B cell (primary cell): ENCODE measurements around the gene NEUROG2. TPM values are rescaled to one million over a fixed set of nuclear protein-coding genes. Genes with fewer than 3 reads are reported as not detected.

Source experiments
- ATAC-seq: fragments of 200-7000 bp; cut with Tn5 transposase; one replicate; pipeline ENCODE4 v1.10.0; 2021; ENCODE audit warnings: low read depth, mild to moderate bottlenecking, moderate number of reproducible peaks, moderate library complexity
- CTCF ChIA-PET: fragments of 350-600 bp; sonication (Branson Sonifier 250); formaldehyde crosslinking; loops from one replicate; lab custom pipeline; 2021; ENCODE audit warnings: antibody characterized with exemption, inconsistent platforms; lab: Charles Lee
- POLR2A ChIA-PET: fragments of 350-600 bp; sonication (Branson Sonifier 250); formaldehyde crosslinking; loops from one replicate; lab custom pipeline; 2021; ENCODE audit warnings: antibody characterized with exemption; lab: Charles Lee
- DNase-seq: peaks from one replicate; pipeline ENCODE4 v3.0.0; 2013
- H2AFZ ChIP-seq: 2 replicates; pipeline ENCODE4 v1.6.1; 2012; ENCODE audit warnings: mild to moderate bottlenecking, low read depth, low read length; ENCODE audit not compliant: insufficient read depth, poor library complexity, severe bottlenecking
- H3K27ac ChIP-seq, 2 donors: 1 replicate in 1 of 2; 2 replicates in 1 of 2; pipeline ENCODE4 v1.5.1; 2012 to 2013; ENCODE audit warnings: low read length in 2 of 2, mild to moderate bottlenecking in 2 of 2, moderate library complexity in 1 of 2
- H3K27me3 ChIP-seq, 4 experiments: fragments of 200-600 bp in 1 of 4; sonication (generic) in 1 of 4; replicated peaks in 1 of 4; 1 replicate in 2 of 4; 2 replicates in 2 of 4; pipeline versions ENCODE4 v1.6.1 to v1.7.0; 2013 to 2016; ENCODE audit warnings: low read length in 3 of 4, mild to moderate bottlenecking in 2 of 4, mixed read lengths in 1 of 4, moderate library complexity in 1 of 4; ENCODE audit not compliant: insufficient read depth in 4 of 4, control insufficient read depth in 3 of 4; ENCODE audit errors: control extremely low read depth in 1 of 4
- H3K36me3 ChIP-seq, 2 experiments: replicated peaks in 1 of 2; 1 replicate in 1 of 2; 2 replicates in 1 of 2; pipeline versions ENCODE4 v1.6.1 to v1.7.1; 2013; ENCODE audit warnings: low read length in 1 of 2; ENCODE audit not compliant: insufficient read depth in 2 of 2, control insufficient read depth in 1 of 2; ENCODE audit errors: control extremely low read depth in 1 of 2, extremely low read depth in 1 of 2
- H3K4me1 ChIP-seq, 2 donors: fragments of 200-600 bp in 1 of 2; sonication (generic) in 1 of 2; 1 replicate in 1 of 2; 2 replicates in 1 of 2; pipeline versions ENCODE4 v1.5.1 to v1.6.1; 2013 to 2017; ENCODE audit warnings: low read length in 2 of 2; ENCODE audit not compliant: control insufficient read depth in 2 of 2, insufficient read depth in 2 of 2
- H3K4me2 ChIP-seq: replicated peaks from 2 replicates; pipeline ENCODE3; 2012; ENCODE audit warnings: mild to moderate bottlenecking, low read depth, low read length; ENCODE audit not compliant: poor library complexity, severe bottlenecking
- H3K4me3 ChIP-seq, 5 experiments: fragments of 200-600 bp in 1 of 5; sonication (generic) in 1 of 5; 1 replicate in 3 of 5; 2 replicates in 2 of 5; pipeline versions ENCODE4 v1.5.1 to v1.7.0; 2011 to 2016; ENCODE audit warnings: low read length in 4 of 5, mild to moderate bottlenecking in 4 of 5, low read depth in 2 of 5, control low read depth in 1 of 5, moderate library complexity in 1 of 5; ENCODE audit not compliant: insufficient read depth in 1 of 5; ENCODE audit errors: control extremely low read depth in 1 of 5, extremely low read depth in 1 of 5
- H3K79me2 ChIP-seq: fragments of 200-600 bp; sonication (generic); one replicate; pipeline ENCODE4 v1.6.0; 2016; ENCODE audit warnings: low read length; ENCODE audit not compliant: control insufficient read depth, insufficient read depth
- H3K9ac ChIP-seq: fragments of 200-600 bp; sonication (generic); 2 replicates; pipeline ENCODE4 v1.6.1; 2017; ENCODE audit warnings: mild to moderate bottlenecking, low read length, moderate library complexity
- H3K9me3 ChIP-seq, 3 donors: one replicate each; pipeline versions ENCODE4 v1.6.1 to v1.7.1; 2013; ENCODE audit warnings: low read length in 2 of 3; ENCODE audit not compliant: control insufficient read depth in 2 of 3, insufficient read depth in 1 of 3; ENCODE audit errors: control extremely low read depth in 1 of 3
- H4K20me1 ChIP-seq: 2 replicates; pipeline ENCODE4 v1.6.0; 2012; ENCODE audit warnings: mild to moderate bottlenecking, low read length; ENCODE audit not compliant: insufficient read depth, control insufficient read depth, poor library complexity, severe bottlenecking
- H3K27ac Mint-ChIP-seq: one replicate; pipeline ENCODE4 v1.8.0; 2021; ENCODE audit warnings: mixed read lengths
- H3K27me3 Mint-ChIP-seq: one replicate; pipeline ENCODE4 v1.8.0; 2021; ENCODE audit warnings: mixed read lengths
- H3K4me1 Mint-ChIP-seq: one replicate; pipeline ENCODE4 v1.8.0; 2021; ENCODE audit warnings: mixed read lengths
- H3K4me3 Mint-ChIP-seq: one replicate; pipeline ENCODE4 v1.8.0; 2021; ENCODE audit warnings: mixed read lengths
- H3K9me3 Mint-ChIP-seq: one replicate; pipeline ENCODE4 v1.8.0; 2022; ENCODE audit warnings: mixed read lengths; ENCODE audit not compliant: insufficient read depth
- CTCF ChIP-seq: fragments of 200-600 bp; IDR thresholded peaks from one replicate; pipeline ENCODE4 v1.8.0; 2022; ENCODE audit warnings: antibody characterized with exemption, mild to moderate bottlenecking
- EZH2 ChIP-seq: IDR thresholded peaks from 2 replicates; pipeline ENCODE4 v1.6.1; 2012; ENCODE audit warnings: borderline replicate concordance, low read depth, mild to moderate bottlenecking, moderate library complexity, low read length; ENCODE audit not compliant: insufficient read depth, poor library complexity, severe bottlenecking
- WGBS: methylation state at CpG from one replicate; pipeline ENCODE4 v1.1.5; 2013; ENCODE audit warnings: missing lambda C conversion rate; ENCODE audit not compliant: insufficient coverage; 5-methylcytosine and 5-hydroxymethylcytosine counted together
- intact Hi-C: fragments of 100-400 bp; cut with micrococcal nuclease; formaldehyde crosslinking; loops from one replicate; pipeline ENCODE4 v1.10.0; 2022
- polyA plus RNA-seq: library from polyadenylated mRNA; depleted of rRNA; stranded (reverse); fragments of >200 nt; gene quantifications from 2 replicates; pipeline ENCODE4 v1.2.3, GENCODE V29; 2012
- total RNA-seq, 2 donors: library from RNA; stranded (reverse); fragments of 120-200 nt in 1 of 2; gene quantifications; 1 replicate in 1 of 2; 2 replicates in 1 of 2; pipeline versions ENCODE4 v1.2.3 to v1.2.4, GENCODE V29; 2013 to 2022

The NEUROG2 gene
- total and polyA plus RNA-seq, 2 donors (not counting 1 experiment from before 2014, with no cell fraction given) = not detected

- peaks cover 8 to 12% of the 10 kb centered on the region in 2 donors for H3K4me1 ChIP-seq
- no peak for DNase-seq
- no peak overlapping the region for H3K27ac ChIP-seq
- ChIA-PET CTCF (interaction anchor here (0.6 kb wide), 1 partner anchor 63 kb away, joined by 3 read pairs; no protein-coding TSS in a partner anchor), POLR2A (no interaction called here)
- no peaks in the 10 kb centered on the region for H3K79me2 ChIP-seq
- ATAC-seq = no peak
- peaks cover 0 to 5% (median 0%) of the 10 kb centered on the region in 3 donors for H3K9me3 ChIP-seq
- no peak overlapping the region for H2AFZ ChIP-seq
- H3K27me3 Mint-ChIP-seq = no peaks in the 10 kb centered on the region
- no peak overlapping the region for H3K4me2 ChIP-seq
- H3K4me1 Mint-ChIP-seq = peaks cover 14% of the 10 kb centered on the region
- H3K9ac ChIP-seq = no peak overlapping the region
- no peak overlapping the region for H3K4me3 Mint-ChIP-seq
- H3K4me3 ChIP-seq = no peak overlapping the region
- H3K9me3 Mint-ChIP-seq = no peaks in the 10 kb centered on the region
- H3K27ac Mint-ChIP-seq = no peak overlapping the region
- WGBS = 71% methylated on average over 1 of the region's 4 CpGs
- TF ChIP-seq EZH2 = no peak
- no peak for TF ChIP-seq CTCF
- no peaks in the 10 kb centered on the region for H3K36me3 ChIP-seq
- no peaks in the 10 kb centered on the region for H3K27me3 ChIP-seq
- intact Hi-C loops = no loop called here
- H4K20me1 ChIP-seq = no peaks in the 10 kb centered on the region
Observed at GRCh38 chr4:112563431-112564200, 47.6 kb upstream of the NEUROG2 start.

DNA sequence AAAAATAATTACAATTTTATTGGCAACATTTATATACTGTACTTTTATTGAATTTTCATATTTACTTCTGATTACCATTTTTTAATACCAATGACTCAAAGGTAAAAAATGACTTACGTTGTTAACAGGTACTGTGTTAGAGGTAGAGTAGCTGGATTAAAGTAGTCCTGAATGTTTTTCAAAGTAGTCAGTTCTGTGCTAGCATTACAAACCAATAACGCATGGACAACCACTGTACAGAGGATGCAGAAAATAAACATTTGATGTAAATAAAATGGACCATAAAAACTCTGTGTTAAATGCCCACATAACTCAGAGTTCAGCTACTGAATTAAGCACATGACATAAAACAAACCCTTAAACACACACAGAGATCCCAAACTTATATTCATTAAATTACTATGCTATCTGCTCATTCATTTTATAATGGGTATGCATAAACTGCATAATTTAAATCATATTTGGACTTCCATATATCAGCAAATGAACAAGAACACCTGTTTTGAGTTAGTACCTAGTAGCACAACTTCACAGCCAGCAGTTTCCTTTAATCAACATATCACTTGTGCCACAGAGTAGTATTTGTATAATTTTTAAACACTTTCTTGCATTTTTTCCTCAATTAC lies 46.4 kb upstream of the NEUROG2 start:
- H4K20me1 ChIP-seq = no peaks in the 10 kb centered on the region
- H3K79me2 ChIP-seq = no peaks in the 10 kb centered on the region
- no peak overlapping the region for H3K4me3 ChIP-seq
- intact Hi-C loops = no loop called here
- ChIA-PET CTCF (no interaction called here), POLR2A (interaction anchor here (0.6 kb wide), 1 partner anchor 43 kb away, joined by 3 read pairs; no protein-coding TSS in a partner anchor)
- peaks cover 8 to 12% of the 10 kb centered on the region in 2 donors for H3K4me1 ChIP-seq
- Mint-ChIP-seq H3K27ac (no peak overlapping the region), H3K4me3 (no peak overlapping the region), H3K4me1 (peaks cover 14% of the 10 kb centered on the region), H3K27me3 (no peaks in the 10 kb centered on the region), H3K9me3 (no peaks in the 10 kb centered on the region)
- no peak for TF ChIP-seq EZH2
- TF ChIP-seq CTCF = no peak
- WGBS = no CpG with 5 or more reads among the region's 2 CpGs
- H3K27me3 ChIP-seq = no peaks in the 10 kb centered on the region
- H3K36me3 ChIP-seq = no peaks in the 10 kb centered on the region
- DNase-seq = no peak
- ATAC-seq = no peak
- H2AFZ ChIP-seq = no peak overlapping the region
- no peak overlapping the region for H3K9ac ChIP-seq
- H3K4me2 ChIP-seq = no peak overlapping the region
- peaks cover 0 to 5% (median 0%) of the 10 kb centered on the region in 3 donors for H3K9me3 ChIP-seq
- no peak overlapping the region for H3K27ac ChIP-seq
